ENCODE results near the gene STARD9. TPM values are rescaled to one million over a fixed set of nuclear protein-coding genes. Genes with fewer than 3 reads are reported as not detected.

STARD9 gene
- total and polyA plus RNA-seq, 2 of the 13 experiments (the other 11 are each of a cell fraction or from before 2014, with no cell fraction given) = 5.3 to 7.5 TPM

- TF ChIP-seq CTCF (CRISPR knock-in tag; IDR thresholded peaks at IDR 0.05) (peak; percentile 53), EP300 (IDR thresholded peaks at IDR 0.05; ENCODE audit: low read depth in 2 of 2, low read length in 2 of 2) (0 out of 4 replicates have a peak, but pooled peaks of 1 of the 2 experiments have one; percentile 13), EP300 (CRISPR knock-in tag; IDR thresholded peaks at IDR 0.05; ENCODE audit: borderline replicate concordance) (no peak), TCF7 (IDR thresholded peaks at IDR 0.05; ENCODE audit: low read depth) (no peak), ZMYM4 (CRISPR knock-in tag; IDR thresholded peaks at IDR 0.05) (peak; percentile 29; the same call in 1 of the 2 replicates), CC2D1A (CRISPR knock-in tag; IDR thresholded peaks at IDR 0.05) (no peak), RFXAP (CRISPR knock-in tag; IDR thresholded peaks at IDR 0.05; ENCODE audit: borderline replicate concordance) (no peak), MTF1 (CRISPR knock-in tag; IDR thresholded peaks at IDR 0.05) (no peak), ZSCAN20 (CRISPR knock-in tag; IDR thresholded peaks at IDR 0.05; ENCODE audit: borderline replicate concordance) (no peak), ZFX (CRISPR knock-in tag; IDR thresholded peaks at IDR 0.05; ENCODE audit: low read depth) (0 out of 2 replicates have a peak, but pooled peaks have one; percentile 10), CEBPG (CRISPR knock-in tag; IDR thresholded peaks at IDR 0.05) (peak; percentile 44; the same call in 1 of the 2 replicates), SMAD1 (CRISPR knock-in tag; IDR thresholded peaks at IDR 0.05; ENCODE audit: borderline replicate concordance, low read depth) (no peak), ZC3H4 (CRISPR knock-in tag; IDR thresholded peaks at IDR 0.05; ENCODE audit: borderline replicate concordance) (no peak)
- TF ChIP-seq, protein P1, sequence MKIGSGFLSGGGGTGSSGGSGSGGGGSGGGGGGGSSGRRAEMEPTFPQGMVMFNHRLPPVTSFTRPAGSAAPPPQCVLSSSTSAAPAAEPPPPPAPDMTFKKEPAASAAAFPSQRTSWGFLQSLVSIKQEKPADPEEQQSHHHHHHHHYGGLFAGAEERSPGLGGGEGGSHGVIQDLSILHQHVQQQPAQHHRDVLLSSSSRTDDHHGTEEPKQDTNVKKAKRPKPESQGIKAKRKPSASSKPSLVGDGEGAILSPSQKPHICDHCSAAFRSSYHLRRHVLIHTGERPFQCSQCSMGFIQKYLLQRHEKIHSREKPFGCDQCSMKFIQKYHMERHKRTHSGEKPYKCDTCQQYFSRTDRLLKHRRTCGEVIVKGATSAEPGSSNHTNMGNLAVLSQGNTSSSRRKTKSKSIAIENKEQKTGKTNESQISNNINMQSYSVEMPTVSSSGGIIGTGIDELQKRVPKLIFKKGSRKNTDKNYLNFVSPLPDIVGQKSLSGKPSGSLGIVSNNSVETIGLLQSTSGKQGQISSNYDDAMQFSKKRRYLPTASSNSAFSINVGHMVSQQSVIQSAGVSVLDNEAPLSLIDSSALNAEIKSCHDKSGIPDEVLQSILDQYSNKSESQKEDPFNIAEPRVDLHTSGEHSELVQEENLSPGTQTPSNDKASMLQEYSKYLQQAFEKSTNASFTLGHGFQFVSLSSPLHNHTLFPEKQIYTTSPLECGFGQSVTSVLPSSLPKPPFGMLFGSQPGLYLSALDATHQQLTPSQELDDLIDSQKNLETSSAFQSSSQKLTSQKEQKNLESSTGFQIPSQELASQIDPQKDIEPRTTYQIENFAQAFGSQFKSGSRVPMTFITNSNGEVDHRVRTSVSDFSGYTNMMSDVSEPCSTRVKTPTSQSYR (CRISPR knock-in tag; IDR thresholded peaks at IDR 0.05; ENCODE audit: borderline replicate concordance) = no peak
- TF ChIP-seq, protein P2, sequence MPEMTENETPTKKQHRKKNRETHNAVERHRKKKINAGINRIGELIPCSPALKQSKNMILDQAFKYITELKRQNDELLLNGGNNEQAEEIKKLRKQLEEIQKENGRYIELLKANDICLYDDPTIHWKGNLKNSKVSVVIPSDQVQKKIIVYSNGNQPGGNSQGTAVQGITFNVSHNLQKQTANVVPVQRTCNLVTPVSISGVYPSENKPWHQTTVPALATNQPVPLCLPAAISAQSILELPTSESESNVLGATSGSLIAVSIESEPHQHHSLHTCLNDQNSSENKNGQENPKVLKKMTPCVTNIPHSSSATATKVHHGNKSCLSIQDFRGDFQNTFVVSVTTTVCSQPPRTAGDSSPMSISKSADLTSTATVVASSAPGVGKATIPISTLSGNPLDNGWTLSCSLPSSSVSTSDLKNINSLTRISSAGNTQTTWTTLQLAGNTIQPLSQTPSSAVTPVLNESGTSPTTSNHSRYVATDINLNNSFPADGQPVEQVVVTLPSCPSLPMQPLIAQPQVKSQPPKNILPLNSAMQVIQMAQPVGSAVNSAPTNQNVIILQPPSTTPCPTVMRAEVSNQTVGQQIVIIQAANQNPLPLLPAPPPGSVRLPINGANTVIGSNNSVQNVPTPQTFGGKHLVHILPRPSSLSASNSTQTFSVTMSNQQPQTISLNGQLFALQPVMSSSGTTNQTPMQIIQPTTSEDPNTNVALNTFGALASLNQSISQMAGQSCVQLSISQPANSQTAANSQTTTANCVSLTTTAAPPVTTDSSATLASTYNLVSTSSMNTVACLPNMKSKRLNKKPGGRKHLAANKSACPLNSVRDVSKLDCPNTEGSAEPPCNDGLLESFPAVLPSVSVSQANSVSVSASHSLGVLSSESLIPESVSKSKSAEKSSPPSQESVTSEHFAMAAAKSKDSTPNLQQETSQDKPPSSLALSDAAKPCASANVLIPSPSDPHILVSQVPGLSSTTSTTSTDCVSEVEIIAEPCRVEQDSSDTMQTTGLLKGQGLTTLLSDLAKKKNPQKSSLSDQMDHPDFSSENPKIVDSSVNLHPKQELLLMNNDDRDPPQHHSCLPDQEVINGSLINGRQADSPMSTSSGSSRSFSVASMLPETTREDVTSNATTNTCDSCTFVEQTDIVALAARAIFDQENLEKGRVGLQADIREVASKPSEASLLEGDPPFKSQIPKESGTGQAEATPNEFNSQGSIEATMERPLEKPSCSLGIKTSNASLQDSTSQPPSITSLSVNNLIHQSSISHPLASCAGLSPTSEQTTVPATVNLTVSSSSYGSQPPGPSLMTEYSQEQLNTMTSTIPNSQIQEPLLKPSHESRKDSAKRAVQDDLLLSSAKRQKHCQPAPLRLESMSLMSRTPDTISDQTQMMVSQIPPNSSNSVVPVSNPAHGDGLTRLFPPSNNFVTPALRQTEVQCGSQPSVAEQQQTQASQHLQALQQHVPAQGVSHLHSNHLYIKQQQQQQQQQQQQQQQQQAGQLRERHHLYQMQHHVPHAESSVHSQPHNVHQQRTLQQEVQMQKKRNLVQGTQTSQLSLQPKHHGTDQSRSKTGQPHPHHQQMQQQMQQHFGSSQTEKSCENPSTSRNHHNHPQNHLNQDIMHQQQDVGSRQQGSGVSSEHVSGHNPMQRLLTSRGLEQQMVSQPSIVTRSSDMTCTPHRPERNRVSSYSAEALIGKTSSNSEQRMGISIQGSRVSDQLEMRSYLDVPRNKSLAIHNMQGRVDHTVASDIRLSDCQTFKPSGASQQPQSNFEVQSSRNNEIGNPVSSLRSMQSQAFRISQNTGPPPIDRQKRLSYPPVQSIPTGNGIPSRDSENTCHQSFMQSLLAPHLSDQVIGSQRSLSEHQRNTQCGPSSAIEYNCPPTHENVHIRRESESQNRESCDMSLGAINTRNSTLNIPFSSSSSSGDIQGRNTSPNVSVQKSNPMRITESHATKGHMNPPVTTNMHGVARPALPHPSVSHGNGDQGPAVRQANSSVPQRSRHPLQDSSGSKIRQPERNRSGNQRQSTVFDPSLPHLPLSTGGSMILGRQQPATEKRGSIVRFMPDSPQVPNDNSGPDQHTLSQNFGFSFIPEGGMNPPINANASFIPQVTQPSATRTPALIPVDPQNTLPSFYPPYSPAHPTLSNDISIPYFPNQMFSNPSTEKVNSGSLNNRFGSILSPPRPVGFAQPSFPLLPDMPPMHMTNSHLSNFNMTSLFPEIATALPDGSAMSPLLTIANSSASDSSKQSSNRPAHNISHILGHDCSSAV (CRISPR knock-in tag; IDR thresholded peaks at IDR 0.05; ENCODE audit: borderline replicate concordance) = no peak
- TF ChIP-seq, protein P3, sequence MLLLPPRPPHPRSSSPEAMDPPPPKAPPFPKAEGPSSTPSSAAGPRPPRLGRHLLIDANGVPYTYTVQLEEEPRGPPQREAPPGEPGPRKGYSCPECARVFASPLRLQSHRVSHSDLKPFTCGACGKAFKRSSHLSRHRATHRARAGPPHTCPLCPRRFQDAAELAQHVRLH (CRISPR knock-in tag; IDR thresholded peaks at IDR 0.05; ENCODE audit: borderline replicate concordance, low read depth) = no peak
Observed at GRCh38 chr15:42591238-42591934, 16.0 kb downstream of the STARD9 start (continued).
